IMR-90 (cell line): ENCODE data around the gene IGFBP6.

Experiments
- FOS ChIP-seq: fragments of 150-350 bp; IDR thresholded peaks from 2 replicates; pipeline ENCODE4 v1.6.1; 2016; ENCODE audit warnings: low read depth, low read length
- MAFK ChIP-seq: IDR thresholded peaks from 2 replicates; pipeline ENCODE4 v1.6.1; 2012; ENCODE audit warnings: low read depth, low read length, improper control_type of control experiment
- POLR2A ChIP-seq: IDR thresholded peaks from 2 replicates; pipeline ENCODE4 v1.6.1; 2012; ENCODE audit warnings: mild to moderate bottlenecking, low read depth, low read length
- RAD21 ChIP-seq: IDR thresholded peaks from 2 replicates; pipeline ENCODE4 v1.6.1; 2012; ENCODE audit warnings: low read length, improper control_type of control experiment
- SMC3 ChIP-seq: fragments of 150-350 bp; IDR thresholded peaks from 2 replicates; pipeline ENCODE4 v1.6.1; 2016; ENCODE audit warnings: low read depth, mild to moderate bottlenecking, antibody characterized with exemption, low read length, moderate library complexity
- TF ChIP-seq, protein P1 (sequence below): conservative IDR thresholded peaks from 2 replicates; pipeline ENCODE4 v1.5.1; 2012; ENCODE audit warnings: mild to moderate bottlenecking, low read depth, low read length, improper control_type of control experiment
- TF ChIP-seq, protein P2 (sequence below): fragments of 150-350 bp; IDR thresholded peaks from 2 replicates; pipeline ENCODE4 v1.6.1; 2017; ENCODE audit warnings: mild to moderate bottlenecking, antibody characterized with exemption, low read length, low read depth
- TF ChIP-seq, protein P3 (sequence below): fragments of 150-350 bp; IDR thresholded peaks from 2 replicates; pipeline ENCODE4 v1.6.1; 2016; ENCODE audit warnings: low read depth, mild to moderate bottlenecking, low read length, moderate library complexity, borderline replicate concordance

- TF ChIP-seq FOS (no peak), RAD21 (no peak), SMC3 (no peak), POLR2A (no peak), MAFK (no peak)
- TF ChIP-seq, protein P1, sequence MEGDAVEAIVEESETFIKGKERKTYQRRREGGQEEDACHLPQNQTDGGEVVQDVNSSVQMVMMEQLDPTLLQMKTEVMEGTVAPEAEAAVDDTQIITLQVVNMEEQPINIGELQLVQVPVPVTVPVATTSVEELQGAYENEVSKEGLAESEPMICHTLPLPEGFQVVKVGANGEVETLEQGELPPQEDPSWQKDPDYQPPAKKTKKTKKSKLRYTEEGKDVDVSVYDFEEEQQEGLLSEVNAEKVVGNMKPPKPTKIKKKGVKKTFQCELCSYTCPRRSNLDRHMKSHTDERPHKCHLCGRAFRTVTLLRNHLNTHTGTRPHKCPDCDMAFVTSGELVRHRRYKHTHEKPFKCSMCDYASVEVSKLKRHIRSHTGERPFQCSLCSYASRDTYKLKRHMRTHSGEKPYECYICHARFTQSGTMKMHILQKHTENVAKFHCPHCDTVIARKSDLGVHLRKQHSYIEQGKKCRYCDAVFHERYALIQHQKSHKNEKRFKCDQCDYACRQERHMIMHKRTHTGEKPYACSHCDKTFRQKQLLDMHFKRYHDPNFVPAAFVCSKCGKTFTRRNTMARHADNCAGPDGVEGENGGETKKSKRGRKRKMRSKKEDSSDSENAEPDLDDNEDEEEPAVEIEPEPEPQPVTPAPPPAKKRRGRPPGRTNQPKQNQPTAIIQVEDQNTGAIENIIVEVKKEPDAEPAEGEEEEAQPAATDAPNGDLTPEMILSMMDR: peak; percentile 41
- TF ChIP-seq, protein P2, sequence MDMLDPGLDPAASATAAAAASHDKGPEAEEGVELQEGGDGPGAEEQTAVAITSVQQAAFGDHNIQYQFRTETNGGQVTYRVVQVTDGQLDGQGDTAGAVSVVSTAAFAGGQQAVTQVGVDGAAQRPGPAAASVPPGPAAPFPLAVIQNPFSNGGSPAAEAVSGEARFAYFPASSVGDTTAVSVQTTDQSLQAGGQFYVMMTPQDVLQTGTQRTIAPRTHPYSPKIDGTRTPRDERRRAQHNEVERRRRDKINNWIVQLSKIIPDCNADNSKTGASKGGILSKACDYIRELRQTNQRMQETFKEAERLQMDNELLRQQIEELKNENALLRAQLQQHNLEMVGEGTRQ: no peak
- TF ChIP-seq, protein P3, sequence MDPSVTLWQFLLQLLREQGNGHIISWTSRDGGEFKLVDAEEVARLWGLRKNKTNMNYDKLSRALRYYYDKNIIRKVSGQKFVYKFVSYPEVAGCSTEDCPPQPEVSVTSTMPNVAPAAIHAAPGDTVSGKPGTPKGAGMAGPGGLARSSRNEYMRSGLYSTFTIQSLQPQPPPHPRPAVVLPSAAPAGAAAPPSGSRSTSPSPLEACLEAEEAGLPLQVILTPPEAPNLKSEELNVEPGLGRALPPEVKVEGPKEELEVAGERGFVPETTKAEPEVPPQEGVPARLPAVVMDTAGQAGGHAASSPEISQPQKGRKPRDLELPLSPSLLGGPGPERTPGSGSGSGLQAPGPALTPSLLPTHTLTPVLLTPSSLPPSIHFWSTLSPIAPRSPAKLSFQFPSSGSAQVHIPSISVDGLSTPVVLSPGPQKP: no peak
Observed at GRCh38 chr12:53053218-53054111, 44.0 kb upstream of the IGFBP6 start.
